Activated CD4-positive, alpha-beta T cell treated with anti-CD3 and anti-CD28 coated beads for 24 hours (primary cell): ENCODE measurements around the gene ADAM12.

Experiments
- DNase-seq, 2 donors: peaks; one replicate each; pipeline ENCODE4 v3.0.0-alpha.2; 2020; ENCODE audit warnings: low read depth in 2 of 2

The ADAM12 gene

DNA sequence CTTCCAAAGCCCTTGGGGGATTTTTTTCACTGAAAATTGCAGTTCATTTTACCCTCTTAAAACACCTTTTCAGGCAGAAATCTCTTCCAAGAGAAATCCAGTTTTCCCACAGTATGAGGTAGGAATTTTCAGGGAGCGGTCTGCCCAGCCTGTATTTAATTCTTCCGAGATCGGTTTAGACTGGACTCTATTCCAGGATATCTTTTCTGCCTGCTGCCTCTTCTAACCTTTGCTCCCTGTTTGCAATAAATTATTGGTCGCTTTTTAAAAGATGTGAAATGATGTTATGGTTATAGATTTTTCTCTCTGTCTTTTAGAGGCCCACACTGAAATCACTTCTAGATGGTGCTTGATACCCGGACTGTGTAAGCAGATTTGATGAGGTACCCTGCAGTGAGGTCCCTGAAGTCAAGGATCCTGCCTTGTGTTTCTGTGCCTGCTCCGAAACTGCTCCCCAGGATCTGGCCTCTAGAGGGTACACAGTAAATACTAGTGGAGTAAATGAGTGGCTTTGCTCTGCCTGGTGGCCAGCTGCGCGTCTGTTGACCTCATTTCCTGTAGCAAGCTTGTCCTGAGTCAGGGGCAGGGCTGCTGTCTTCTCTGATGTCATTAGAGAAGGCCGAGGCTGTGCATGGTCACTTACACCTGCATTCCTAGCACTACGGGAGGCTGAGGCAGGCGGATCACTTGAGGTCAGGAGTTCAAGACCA lies 300.3 kb downstream of the ADAM12 start:
- no peak for DNase-seq

DNA sequence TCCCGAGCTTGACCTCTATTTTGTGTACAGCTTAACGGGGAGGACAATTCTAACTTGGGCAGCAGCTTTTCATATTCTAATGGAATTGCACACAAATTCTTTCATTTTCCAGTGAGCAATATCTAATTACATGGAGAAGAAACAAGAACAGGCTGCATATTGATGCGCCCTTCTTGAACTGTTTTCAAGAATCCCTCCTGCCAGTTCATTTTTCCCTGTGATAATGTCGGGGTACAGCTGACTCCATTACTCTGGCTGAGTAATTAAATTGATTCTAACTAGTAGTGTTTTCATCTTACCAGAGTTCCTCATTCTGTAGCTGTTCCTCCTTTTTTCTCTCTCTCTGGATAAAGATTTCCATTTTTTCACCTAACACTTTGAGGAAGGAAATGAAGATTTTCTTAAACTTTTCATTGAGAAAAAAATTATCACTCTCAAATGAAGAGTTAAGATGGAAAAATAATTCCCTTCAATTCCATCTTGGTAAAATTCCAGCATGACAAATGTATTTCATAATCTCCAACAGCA lies 301.1 kb downstream of the ADAM12 start:
- no peak for DNase-seq

DNA sequence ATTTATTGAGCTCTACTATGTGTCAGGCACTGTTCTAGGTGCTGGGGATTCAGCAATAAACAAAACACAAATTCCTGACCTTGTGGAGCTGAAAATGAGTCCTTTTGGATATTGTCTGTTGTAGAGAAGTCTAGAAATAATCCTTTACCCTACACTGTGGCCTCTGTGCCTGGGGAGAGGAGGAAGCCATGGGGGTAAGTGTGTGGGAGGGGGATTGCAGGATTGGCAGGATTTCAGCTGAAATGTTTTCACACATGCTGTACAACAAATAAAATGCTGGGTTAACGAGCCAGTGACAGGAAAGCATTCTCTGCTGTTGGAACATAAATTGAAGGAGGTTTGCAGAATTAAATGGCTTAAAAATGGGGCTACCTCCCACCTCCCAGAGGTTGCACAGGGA lies 302.5 kb downstream of the ADAM12 start:
- DNase-seq, result no peak

GRCh38 chr10:126084369-126084768 lies 303.9 kb downstream of the ADAM12 start:
- DNase-seq, result no peak

DNA sequence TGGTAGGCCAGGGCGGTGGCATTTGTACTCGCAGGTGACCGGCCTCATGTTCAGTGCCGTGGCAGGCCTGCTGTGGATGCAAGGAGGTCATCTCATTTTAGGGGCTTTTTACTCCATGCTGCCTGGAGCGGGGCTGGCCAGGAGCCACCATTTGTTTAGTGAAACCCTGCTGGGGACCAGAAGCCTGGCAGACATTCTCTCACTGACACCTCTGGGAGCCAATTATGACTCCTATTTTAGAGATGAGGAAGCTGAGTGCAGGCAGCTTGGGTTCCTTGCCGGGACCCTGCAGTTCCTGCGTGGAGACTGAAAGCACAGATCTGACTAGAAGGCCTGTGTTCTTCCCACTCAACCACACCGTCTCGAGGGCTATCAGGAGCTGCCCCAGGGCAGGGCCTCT lies 305.3 kb downstream of the ADAM12 start:
- no peak for DNase-seq

DNA sequence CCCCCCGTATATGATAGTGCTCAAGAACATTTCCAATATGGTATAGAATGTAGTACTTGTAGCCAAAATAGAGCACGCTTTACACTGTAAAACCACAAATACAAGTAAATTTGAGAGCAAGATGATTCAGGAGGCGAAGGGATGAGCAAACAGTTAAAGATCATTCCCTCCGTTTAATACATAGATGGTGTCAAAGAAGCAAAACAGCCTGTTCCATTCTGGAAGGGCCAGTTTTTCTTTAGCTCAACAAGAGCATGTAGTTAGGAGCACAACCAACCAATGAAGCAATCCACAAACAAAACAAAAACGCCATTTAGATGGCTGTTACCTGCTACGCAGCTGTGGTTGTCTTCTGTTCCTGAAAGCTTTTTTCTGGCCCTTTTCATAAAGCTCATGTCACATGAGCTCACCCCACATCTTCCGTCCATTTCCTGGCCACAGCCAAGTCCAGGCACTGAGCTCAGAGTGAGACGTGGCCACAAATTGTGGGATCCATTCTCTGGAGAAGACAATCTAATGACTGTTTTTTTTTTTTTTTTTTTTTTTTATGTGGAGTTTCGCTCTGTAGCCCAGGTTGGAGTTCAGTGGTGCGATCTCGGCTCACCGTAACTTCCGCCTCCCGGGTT lies 306.3 kb downstream of the ADAM12 start:
- DNase-seq, result no peak

DNA sequence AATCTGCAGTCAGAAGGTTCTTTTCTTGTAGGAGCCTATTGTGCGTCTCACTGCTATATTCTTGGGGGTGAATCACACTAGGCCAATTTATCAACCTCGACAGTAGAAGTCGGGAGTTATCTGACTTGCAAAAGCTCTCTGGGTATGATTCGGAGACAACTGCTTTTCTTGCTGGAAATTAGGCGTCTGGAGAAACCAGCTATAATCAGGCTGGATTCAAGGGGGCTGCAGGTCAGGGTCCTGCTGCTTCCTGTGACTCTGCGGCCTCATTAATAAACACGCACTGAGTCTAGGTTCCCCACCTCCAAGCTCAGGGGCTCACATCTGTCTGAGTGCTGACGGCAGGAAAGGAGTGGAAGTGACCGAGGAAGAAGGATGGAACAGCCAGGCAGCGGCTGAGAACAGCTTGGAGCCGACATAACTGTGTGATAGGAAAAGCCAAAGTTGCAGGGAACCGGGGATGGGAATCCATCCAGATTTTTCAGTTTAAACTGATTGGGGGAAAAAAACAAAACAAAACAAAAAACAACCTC lies 307.3 kb downstream of the ADAM12 start:
- DNase-seq, result no peak

DNA sequence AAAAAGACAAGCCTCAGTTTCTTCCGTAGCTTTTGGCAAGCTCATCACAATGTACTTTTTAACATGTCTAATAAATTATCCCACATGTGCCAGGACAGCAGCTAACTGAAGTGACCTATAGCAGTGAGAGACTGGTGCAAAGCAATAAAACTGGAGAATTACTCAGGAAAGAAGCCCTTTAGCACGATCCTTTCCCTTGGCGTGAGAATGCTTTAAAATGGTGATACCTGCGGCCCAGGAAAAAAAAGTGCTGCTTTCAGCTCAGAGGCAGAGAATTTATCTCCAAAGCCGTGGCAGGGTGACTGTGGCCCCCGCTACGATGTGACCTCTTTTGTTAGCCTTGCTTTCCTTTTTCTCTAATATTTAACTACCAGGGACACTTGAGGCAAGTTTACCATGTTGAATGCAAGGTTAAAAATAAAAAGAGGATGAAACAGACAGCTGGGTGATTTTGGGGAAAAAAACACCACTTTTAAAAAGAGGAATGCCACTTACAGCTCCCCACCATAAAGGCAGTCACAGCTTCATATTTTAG lies 307.9 kb downstream of the ADAM12 start:
- DNase-seq, result no peak

DNA sequence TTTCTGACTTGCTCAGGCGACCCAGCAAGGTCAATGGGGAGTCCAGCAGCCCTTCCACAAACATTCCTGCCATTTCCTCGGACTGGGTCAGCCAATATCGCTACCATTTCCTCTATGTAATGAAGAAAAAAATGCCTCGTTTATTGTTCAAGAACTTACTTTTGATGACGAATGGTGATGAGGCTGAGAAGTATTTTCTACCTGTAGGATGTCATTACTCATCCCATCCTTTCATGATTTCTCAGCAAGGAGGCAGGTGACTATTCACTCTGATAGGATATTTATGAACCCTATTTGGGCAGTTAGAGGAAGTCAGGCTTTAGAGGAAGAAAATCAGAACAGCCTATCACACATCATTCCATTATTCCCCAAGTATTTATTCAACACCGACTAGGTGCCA lies 313.3 kb downstream of the ADAM12 start:
- no peak for DNase-seq

DNA sequence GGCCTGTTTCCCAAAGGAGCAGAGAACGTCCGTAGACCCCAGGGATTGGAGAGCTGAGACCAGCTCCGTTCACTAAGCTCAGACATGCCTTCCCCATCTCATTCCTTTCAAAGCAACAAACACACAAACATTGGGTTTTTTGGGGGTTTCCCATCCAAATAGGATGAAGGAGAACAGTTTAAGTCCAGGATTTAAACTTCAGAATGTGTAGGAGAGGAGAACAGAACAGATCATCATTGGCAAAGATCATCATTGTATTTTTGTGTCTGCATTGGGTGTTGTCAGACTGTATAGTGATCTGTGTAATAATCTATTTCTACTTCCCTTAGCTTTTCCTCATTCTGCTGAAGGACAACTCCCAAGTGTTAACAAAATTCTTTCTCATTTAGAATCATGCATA lies 314.0 kb downstream of the ADAM12 start:
- DNase-seq, result no peak

GRCh38 chr10:126073606-126074005 lies 314.7 kb downstream of the ADAM12 start:
- no peak for DNase-seq

- DNase-seq, result no peak
Observed at GRCh38 chr10:126072622-126073021, 315.7 kb downstream of the ADAM12 start.

GRCh38 chr10:126070476-126071215 lies 317.6 kb downstream of the ADAM12 start:
- DNase-seq, result no peak

- no peak for DNase-seq
Observed at GRCh38 chr10:126068322-126068721, 320.0 kb downstream of the ADAM12 start.

DNA sequence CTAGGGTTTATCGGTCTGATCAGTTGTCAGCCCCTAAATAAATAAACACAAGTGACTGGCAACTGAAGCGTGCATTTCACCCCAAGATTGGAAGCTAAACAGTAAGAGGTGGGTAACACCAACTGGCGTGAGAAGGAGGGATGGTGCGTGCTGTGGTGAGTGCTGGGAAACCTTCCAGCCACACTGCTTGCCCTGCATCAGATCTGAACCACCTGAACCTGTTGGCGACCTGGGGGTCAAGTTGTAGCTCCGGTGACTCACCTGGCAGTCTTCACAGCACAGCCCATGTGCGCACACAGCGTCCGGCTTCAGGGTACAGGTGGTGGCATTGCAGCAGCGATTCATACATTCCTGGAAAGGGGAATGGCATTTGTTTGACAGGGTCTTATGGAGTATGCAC lies 321.8 kb downstream of the ADAM12 start:
- DNase-seq, result no peak

DNA sequence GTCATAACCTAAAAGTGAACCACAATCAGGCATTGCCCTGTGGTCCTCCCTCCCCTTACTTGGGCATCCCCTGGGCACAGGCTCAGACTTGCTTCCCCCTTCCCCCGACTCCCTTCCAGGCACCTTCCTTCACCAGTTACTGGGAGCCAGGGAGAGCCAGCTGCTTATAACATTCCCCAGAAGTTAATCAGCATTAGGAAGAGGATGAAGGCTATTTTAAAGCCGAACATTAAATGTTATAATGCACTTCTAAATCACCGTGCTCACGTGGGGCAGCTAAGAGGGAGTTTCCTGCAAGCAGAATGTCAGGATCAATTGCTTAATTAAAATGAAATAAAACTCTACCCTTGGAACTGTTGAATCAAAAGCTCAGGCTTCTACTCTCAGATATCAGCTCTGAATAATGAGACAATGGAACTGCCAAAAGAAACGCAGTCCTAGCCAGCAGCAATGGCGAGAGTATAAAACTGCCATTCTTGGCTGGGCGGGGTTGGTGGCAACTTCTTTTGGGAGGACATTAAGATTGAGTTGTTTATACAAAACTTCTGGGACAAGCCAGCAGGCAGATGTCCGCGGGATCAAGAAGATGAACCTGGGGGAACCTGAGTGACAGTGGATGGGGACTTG lies 322.4 kb downstream of the ADAM12 start:
- DNase-seq, result no peak

- no peak for DNase-seq
Observed at GRCh38 chr10:126064512-126064911, 323.8 kb downstream of the ADAM12 start.

DNA sequence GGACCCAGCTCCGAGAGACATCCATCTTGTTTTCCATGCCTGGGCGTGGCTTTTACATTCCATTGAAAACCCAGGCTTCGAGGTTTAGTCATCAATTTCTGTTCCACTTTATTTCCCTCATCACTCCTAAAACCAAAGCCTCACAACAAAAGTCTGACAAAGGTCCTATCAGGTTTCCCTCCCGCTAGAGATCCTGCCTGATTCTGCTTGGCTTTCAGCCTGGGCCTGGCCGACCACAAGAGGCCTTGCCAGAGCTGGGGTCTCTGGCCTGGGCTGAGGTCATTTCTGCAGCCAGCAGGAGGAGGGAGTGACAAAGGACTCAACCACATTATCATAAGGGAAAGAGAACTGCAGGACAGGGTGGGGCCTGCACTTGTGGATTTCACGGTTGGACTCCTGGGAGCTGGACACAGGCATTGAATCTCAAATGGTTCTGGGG lies 324.9 kb downstream of the ADAM12 start:
- no peak for DNase-seq

- DNase-seq, result no peak
Observed at GRCh38 chr10:126062131-126063032, 325.9 kb downstream of the ADAM12 start.

GRCh38 chr10:126061526-126061925 lies 326.8 kb downstream of the ADAM12 start:
- no peak for DNase-seq
